Activated CD4-positive, alpha-beta T cell treated with anti-CD3 and anti-CD28 coated beads, Interleukin-2, Interleukin-4, amounts not matched to agents 100 ng/mL and 50 ng/mL, durations not matched to agents 16 hours and 8 hours (primary cell): Measurements from ENCODE around the gene JTB.

ENCODE experiments used
- DNase-seq: peaks from one replicate; pipeline ENCODE4 v3.0.0-alpha.2; 2020; ENCODE audit warnings: low spot score

The JTB gene

GRCh38 chr1:153932156-153933131 is 45.0 kb downstream of the JTB start:
- no peak for DNase-seq

GRCh38 chr1:153929981-153930948 is 47.2 kb downstream of the JTB start:
- no peak for DNase-seq

GRCh38 chr1:153929426-153929825 is 48.0 kb downstream of the JTB start:
- DNase-seq, result no peak

- DNase-seq, result no peak
These were observed 48.6 kb downstream of the JTB start for GRCh38 chr1:153928791-153929341.

- DNase-seq, result no peak
These were observed 49.2 kb downstream of the JTB start for GRCh38 chr1:153928245-153928644.

GRCh38 chr1:153926405-153926804 is 51.1 kb downstream of the JTB start:
- no peak for DNase-seq
